GM21423 (cell line): ENCODE data around the gene PTPRN2.
"Not testable (repeated sequence)": the region's sequence is repeated elsewhere in the genome, so short reads cannot be mapped to it uniquely, and the experiment has no call there.

Experiments
- ATAC-seq: cut with Tn5 transposase; IDR thresholded peaks from one replicate; pipeline ENCODE4 v1.9.1; 2021; ENCODE audit warnings: mild to moderate bottlenecking, moderate library complexity; ENCODE audit not compliant: unreplicated experiment

PTPRN2 gene

DNA sequence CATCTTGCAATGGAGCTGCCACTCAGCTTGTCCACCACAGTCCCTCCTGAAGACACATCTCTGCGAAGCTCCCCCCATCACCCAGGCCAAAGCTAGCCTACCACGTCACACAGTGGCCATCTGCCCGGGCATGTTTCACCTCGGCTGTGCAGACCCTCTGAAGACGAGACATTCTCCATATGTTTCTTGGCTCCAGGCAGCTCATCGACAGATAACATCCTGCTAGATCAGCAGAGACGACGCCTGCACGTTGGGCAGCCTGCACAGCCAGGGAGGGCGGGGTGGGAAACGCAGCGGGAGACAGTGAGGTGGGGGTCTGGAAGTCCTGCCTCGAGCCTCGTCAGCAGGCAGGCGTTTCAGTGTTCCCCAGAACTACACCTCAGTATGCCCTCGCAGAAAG lies 53.0 kb downstream of the PTPRN2 start:
- no peak for ATAC-seq

DNA sequence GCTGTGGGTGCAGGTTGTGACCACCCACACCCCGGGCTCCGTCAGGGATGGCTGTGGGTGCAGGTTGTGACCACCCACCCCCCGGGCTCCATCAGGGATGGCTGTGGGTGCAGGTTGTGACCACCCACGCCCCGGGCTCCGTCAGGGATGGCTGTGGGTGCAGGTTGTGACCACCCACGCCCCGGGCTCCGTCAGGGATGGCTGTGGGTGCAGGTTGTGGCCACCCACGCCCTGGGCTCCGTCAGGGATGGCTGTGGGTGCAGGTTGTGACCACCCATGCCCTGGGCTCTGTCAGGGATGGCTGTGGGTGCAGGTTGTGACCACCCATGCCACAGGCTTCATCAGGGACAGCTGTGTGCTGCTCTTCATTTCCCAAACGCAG lies 53.5 kb downstream of the PTPRN2 start:
- ATAC-seq = not testable (repeated sequence)

DNA sequence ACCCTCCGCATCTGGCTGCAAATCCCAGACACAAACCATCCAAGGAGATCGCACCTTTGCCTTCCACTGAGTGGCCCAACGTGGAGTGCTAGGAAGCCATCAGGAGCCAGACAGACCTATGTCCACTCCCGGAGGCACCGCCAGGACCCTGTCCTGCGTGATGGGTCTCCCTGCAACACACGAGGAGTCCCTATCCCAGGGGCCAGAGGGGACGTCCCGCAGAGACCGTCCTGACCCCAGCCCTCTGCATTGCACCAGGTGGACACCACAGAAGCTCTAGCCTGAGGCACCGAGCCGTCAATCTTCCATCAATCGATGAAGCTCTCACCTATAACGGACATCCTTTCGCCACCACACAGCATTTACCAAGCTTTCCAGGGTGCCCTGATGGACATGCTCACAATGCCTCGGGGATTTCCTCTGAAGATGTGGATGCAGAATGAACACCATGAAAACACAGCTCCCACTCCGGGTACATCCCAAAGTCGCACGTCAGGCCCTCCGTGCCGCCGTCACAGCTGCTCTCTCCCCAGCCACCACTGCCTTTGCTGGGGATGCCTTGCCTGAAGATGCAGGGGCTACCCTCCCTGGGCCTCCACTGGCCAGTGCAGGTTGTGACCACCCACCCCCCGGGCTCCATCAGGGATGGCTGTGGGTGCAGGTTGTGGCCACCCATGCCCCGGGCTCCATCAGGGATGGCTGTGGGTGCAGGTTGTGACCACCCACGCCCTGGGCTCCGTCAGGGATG lies 54.1 kb downstream of the PTPRN2 start:
- no peak for ATAC-seq

DNA sequence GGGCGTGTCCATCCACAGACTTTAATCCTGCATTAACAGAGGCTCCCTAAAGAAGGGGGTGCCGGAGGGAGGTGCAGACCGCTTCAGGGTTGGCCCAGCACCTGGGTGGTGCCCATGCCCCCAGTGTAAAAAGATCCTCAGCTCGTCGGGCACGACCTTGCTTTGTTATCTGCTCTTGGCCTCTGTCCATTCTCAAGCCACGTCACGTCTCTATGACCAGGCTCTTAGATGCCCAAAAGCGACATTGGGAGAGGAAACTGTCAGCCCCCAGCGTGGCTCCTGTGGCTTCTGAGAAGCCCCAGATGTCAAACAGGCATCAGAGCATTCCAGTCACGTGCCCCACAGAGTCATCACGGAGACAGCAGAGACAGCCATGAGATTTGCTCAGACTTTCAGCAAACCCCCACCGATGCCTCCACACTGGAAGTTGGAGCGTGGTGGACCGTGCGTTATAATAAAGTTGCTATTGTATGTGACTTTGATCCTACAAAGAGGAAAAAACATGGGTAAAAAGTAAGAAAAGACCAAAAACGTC lies 55.5 kb downstream of the PTPRN2 start:
- ATAC-seq = no peak

DNA sequence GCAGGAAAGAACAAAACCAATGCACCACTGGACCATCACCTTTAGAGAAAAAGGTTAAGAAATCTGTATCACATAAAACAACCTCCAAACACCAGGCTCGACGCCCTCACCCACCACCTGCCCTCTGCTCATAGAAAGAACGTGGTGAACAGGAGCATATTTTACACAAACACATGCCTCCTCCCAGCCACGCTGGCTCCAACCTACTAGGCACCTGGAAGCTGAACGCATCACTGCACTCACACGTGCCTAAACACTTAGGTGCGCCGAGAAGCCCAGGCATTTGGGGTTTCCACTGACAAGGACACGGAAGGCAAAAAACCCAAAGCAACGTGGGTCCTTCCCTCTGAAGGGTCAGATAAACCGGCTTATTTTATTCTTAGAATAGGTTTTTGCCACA lies 56.0 kb downstream of the PTPRN2 start:
- ATAC-seq = no peak

DNA sequence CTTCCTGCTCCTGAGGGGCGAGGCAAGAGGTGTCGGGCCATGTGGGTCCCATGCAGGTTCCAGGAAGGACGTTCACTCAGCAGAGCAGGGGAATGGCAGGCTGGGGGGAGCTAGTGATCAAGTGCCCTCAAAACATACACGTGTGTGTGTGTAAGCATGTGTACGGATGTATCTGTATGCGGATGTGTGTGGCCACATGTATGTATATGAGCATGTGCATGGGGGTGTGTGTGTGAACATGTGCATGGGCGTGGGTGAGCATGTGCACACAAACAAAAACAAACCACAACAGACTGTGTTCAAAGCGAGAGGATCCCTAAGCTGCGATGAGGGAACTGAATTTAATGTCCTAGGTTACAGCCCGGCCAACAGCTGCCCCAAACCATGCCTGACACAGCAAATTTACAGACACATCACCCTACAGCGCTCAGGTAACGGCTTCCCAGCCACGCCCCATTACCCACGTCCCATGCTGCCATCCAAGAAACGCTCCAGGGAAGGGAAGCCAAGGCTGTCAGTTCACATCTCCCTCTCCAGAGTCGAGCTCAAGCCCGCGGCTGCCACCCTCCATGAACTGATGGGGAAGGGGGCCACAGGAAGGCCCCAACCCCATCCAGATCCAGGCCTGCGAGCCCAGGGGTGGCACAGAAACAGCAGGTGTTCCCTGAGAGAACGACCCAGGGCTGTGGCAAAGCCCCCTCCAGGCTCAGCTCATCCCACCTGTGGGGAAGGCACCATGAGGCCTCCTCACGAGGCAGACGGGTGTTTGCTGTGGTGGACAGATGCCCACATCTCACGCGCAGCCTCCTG lies 56.6 kb downstream of the PTPRN2 start:
- no peak for ATAC-seq

DNA sequence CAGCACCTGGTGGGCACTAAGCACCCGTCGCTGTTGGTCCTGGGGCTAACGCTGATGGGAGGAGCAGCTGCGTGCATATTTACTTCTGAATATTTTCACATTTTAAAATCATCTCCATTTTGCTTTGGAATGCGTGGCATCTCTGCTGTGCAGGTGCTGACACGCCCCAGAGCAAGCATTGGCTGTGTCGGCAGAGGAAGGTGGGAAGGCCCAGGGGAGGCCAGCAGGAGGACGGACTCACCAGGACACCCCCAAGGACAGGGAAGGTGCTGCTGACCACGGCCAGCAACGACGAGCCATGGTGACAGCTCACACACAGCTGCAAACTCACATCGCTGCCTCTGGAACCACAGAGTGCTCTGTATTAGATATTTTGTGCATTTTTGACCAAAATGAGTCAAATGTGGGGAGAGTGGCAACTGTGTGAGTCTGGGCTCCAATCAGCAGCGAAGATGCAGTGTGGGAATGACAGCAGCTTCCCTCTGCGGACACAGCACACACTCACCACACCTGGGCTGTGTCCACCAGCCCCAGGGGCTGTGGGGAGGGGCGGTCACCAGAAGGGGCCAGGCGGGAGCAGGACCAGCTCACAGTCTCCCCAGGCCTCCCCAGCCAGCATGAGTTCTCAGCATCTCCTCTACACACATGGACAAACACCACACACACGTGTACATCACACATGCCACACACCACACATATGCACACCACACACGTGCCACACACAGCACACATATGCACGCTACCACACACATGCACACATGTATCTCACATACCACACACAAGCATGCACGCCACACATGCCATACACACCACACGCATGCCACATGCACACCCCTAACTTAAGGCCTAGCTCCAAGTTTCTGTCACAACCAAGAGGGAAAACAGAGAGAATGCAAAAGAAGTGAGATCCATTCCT lies 58.2 kb downstream of the PTPRN2 start:
- no peak for ATAC-seq

DNA sequence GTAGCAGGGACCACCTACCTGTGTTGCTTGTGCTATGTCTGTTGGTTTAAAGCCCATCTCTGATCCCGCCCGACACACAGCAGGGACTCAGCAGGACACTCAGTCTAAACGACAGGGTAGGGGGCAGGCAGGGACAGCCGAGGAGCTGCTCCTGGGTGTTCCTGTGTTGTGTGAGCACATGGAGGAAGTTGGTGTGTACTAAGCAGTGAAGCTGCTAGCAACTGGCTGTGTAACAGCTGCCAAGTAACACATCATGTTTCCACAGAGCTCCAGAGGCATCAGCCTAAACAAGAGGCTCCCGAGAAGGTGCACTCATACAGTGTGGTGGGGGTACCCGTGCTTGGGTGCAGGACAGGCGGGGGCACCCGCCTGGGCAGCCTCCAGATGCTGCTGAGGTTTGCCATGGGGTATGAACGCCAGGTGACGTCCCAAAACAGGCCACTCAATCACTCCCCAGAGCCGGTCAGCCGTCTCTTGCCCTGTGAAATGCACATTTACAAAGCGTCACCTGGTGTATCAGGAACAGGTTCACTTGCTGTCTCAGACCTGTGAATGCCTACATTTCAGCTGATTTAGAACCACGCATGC lies 59.6 kb downstream of the PTPRN2 start:
- no peak for ATAC-seq

DNA sequence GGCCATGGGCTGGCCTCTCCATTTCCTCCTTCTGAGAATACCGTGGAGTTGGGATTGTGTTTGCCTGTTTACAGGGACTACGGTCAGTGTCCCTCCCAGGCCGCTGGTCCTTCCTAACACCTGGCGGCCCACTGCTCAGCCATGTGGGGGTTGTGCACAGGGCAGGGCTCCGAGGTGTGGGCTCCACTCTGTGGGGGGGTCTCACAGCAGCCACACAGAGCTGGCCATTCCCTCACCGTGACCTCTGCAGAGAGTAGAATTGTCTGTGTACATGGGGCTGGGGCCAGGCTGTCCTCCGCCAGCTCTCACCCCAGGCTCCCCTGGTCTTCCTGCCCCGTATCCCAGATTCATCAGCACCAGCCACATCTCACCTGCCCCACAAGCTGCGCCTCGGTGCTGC lies 60.1 kb downstream of the PTPRN2 start:
- no peak for ATAC-seq

DNA sequence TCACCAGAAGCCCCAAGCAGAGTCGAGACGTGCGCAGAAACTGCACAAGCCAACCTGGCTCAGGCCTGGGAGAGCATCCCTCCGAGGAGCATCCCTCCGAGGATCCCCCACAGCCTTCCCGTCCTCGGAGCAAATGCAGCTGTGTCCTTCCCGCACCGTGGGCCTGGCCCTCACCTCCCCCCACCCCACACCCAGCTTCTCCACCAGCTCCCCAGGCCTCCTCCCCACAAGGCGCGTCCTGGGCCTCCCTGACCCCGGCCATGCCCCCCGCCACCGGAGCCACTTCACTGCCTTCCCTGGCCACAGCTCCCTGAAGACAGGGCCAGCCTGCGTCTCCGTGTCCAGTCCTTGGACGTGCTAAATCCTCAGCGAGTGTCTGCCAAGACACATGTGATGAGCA lies 60.6 kb downstream of the PTPRN2 start:
- ATAC-seq = no peak

DNA sequence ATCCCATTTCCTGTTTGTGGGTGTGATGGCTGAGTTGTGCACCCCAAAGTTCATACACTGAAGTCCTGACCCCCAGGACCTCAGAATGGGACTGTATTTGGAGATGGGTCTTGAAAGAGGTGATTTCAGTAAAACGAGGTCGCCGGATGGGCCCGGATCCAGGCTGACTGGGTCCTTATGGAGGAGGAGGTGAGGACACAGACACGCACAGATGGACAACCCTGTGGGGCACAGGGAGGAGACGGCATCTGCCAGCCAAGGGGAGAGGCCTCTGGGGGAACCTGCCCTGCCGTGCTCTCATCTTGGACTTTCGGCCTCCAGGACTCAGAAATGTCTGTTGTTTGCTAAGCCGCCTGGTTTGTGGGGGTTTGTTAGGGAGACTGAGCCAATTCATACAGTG lies 61.1 kb downstream of the PTPRN2 start:
- ATAC-seq = no peak

DNA sequence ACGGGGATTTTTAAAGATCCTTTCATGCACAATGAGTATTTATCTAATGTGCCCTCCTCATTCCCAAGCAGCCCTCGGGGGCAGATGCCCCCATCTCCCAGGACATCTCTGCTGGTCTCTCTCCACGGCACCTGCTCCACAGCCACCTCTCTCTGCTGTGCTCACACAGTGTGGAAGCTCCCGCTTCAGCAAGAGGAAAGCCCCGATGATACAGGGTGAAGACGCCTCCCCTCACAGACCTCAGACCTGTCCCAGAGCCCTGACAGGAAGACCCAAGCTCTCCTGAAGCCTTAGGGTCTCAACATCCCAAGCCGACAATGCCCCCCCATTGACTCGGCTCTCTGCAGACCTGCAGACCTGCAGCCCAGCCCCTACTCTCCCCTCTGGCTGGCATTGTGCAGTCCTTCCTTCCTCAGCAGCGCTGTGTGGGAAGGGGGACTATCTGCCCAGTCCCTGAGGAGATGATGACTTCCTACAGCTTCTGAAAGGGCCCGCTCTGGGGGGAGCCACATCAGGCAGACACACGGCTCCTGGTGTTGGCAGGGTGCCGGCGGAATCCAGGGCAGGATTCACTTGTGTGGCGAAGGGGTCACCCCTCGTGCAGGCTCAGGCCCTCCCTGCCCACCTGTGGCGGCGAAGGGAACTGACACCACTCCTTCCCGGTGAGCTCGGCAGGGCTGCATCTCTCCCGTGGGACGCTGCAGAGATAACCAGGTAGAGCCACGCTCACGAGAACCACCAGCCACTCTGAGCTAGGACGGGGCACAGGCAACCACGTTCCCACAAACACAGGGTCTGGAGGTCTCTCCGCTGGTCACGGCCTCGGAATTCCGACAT lies 61.8 kb downstream of the PTPRN2 start:
- no peak for ATAC-seq

DNA sequence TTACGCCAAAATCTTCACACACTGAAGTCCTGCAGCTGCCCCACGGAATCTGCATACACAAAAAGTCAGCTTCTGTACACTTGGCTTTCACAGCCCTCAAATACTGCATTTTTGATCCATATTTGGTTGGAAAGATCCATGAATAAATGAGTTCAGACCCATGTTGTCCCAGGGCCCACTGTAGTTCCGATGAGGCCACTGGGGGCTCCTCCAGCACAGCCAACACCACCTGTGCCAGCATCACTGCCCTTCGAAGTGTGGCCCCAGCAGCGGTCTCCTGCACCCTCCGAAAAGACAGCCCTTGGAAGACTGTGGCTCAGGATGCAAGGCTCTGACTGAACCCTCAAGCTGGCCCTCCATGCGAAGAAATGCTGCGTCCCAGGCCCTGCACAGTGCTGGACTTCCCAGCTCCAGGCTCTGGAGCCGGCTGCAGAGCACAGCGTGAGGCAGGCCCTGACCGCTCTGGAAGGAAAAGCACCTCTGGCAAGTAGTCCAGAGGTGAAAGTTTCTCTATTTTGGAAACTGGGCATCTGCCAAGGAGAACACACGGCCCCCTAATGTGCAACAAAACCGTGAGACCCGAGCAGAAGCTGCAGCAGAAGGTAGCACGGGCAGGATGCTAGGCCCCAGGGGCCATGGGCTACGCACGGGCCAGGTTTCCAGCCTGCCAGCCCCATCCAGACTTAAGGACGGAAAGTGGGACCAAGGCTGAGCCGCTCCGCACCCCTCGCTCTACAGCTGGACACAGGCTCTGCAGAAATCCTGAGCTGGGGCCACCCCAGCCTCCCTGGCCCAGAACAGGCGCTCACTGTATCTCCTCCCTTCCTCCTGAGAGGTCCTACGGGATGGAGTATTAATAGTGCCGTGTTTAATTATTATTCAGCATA lies 62.6 kb downstream of the PTPRN2 start:
- no peak for ATAC-seq

DNA sequence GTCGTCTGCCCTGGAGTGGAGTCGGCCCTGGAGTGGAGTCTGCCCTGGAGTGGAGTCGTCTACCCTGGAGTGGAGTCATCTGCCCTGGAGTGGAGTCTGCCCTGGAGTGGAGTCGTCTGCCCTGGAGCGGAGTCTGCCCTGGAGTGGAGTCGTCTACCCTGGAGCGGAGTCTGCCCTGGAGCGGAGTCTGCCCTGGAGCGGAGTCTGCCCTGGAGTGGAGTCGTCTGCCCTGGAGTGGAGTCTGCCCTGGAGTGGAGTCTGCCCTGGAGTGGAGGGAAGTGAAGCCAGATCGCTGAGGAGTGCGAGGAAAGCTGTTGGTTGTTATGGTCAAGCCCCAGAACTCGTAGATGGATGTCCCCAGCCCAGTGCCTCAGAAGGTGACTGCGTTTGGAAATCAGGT lies 63.3 kb downstream of the PTPRN2 start:
- not testable (repeated sequence) for ATAC-seq

DNA sequence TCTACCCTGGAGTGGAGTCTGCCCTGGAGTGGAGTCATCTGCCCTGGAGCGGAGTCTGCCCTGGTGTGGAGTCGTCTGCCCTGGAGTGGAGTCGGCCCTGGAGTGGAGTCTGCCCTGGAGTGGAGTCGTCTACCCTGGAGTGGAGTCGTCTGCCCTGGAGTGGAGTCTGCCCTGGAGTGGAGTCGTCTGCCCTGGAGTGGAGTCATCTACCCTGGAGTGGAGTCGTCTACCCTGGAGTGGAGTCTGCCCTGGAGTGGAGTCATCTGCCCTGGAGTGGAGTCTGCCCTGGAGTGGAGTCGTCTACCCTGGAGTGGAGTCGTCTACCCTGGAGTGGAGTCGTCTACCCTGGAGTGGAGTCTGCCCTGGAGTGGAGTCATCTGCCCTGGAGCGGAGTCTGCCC lies 63.7 kb downstream of the PTPRN2 start:
- not testable (repeated sequence) for ATAC-seq

DNA sequence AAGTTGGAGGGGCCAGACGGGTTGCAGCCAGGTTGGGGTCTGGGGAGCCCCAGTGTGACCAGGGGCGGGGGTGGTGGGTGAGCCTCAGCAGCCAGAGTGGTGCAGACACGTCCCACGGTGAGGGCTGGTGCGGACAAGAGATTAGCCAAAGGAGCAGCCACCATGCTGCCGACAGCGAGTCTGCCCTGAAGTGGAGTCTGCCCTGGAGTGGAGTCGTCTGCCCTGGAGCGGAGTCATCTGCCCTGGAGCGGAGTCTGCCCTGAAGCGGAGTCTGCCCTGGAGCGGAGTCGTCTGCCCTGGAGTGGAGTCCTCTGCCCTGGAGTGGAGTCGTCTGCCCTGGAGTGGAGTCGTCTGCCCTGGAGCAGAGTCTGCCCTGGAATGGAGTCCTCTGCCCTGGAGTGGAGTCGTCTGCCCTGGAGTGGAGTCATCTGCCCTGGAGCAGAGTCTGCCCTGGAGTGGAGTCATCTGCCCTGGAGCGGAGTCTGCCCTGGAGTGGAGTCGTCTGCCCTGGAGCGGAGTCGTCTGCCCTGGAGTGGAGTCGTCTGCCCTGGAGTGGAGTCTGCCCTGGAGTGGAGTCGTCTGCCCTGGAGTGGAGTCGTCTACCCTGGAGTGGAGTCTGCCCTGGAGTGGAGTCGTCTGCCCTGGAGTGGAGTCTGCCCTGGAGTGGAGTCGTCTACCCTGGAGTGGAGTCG lies 64.3 kb downstream of the PTPRN2 start:
- ATAC-seq = not testable (repeated sequence)

DNA sequence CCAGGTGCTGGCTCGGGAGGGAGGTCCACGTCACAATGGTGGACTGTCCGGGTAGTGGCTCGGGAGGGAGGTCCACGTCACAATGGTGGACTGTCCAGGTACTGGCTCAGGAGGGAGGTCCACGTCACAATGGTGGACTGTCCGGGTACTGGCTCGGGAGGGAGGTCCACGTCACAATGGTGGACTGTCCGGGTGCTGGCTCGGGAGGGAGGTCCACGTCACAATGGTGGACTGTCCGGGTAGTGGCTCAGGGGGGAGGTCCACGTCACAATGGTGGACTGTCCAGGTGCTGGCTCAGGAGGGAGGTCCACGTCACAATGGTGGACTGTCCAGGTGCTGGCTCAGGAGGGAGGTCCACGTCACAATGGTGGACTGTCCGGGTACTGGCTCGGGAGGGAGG lies 65.8 kb downstream of the PTPRN2 start:
- ATAC-seq = not testable (repeated sequence)

DNA sequence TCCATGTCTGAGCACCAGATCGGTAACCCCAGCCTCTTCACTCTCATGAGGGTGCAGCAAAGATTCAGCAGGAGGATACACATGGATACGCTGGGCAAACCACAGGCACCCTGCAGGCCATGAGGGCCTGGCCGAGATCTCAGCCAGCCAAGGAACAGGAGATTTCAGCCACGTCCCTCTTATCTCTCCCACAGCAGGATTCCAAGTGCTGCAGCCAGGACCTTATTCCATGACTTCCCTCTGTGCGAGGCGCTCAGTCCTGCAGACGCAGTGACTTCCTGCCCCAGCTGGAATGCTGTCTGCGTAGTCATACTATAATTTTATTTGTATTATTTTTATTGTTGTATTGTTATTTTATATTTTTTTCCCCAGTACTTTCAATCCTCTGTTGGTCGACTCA lies 66.8 kb downstream of the PTPRN2 start:
- no peak for ATAC-seq
